Islet of Langerhans (tissue), 1 donor: ENCODE results near the gene NMRAL1.

Source experiments
- FAIRE-seq: peaks from one replicate; lab custom pipeline; 2011; peaks lifted over from hg19 to GRCh38; lab: Jason Lieb, UNC

NMRAL1 gene

DNA sequence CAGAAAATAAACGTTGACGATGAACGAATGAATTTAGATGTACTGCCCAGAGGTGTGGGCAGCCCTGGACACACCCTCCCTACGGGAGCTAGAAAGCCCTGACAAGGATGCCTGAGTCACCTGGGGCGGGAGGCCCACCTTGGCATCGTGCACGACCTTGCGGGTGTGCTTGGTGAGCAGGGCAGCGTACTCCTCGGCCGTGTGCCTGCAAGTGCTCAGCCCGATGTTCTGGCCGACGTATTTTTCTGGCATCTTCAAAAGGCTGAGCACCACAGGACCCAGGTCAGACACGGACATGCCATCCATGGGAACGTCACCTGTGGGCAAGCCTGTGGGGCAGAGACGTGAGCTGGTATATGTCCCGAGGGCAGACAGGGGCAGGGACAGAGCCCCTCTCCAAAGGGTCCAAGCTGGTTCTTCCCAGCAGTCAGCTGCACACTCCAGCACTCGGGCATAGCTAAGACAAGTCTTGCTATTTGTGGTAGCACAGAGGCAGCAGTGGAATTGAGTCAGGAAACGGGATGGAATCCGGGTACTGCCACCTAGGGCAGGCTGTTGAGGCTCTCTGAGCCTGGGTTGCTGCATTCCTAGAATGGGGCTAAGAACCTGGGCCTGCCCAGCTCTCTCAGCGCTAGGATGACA lies 10.8 kb downstream of the NMRAL1 start:
- FAIRE-seq: no peak

- FAIRE-seq: no peak
Observed at GRCh38 chr16:4461250-4462085, 13.0 kb downstream of the NMRAL1 start.

DNA sequence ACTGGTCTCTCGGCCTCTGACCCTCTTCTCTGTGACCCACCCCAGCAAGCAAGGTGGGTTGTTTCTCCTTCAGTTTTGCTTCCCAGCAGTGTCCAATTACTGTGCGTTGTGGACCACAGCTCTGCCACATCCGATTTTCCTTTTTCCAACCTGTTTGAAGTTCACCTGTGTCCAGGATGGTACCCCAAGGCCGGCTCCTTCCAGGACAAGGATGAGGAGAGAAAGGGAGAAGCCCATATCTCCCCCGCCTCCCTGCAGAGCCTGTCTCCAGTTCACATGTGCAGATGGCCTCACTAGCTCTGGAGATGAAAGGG lies 13.5 kb downstream of the NMRAL1 start:
- FAIRE-seq: no peak

DNA sequence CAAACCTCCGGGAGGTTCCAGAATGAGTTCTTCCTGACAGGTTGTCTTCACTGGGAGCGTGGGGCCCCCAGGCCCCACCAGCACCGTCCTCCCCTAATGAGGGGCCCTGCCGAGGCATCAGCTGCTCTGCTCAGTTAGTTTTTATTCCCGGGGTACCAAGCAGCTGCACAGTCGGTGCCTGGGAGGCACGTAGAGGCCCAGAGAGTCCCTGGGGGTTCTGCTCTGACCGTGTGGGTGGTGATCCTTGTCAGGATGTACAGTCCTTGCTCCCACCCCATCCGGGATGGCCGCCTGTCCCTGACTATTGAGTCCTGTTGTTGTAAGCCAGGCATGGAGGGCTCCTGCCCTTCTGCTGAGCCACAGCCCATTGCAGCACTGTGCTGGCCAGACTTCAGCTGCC lies 18.5 kb downstream of the NMRAL1 start:
- FAIRE-seq: no peak

GRCh38 chr16:4455081-4455480 lies 19.3 kb downstream of the NMRAL1 start:
- FAIRE-seq: no peak

GRCh38 chr16:4454623-4455022 lies 19.8 kb downstream of the NMRAL1 start:
- no peak for FAIRE-seq

GRCh38 chr16:4452674-4453073 lies 21.8 kb downstream of the NMRAL1 start:
- FAIRE-seq: no peak

- no peak for FAIRE-seq
Observed at GRCh38 chr16:4450931-4451519, 23.4 kb downstream of the NMRAL1 start.

DNA sequence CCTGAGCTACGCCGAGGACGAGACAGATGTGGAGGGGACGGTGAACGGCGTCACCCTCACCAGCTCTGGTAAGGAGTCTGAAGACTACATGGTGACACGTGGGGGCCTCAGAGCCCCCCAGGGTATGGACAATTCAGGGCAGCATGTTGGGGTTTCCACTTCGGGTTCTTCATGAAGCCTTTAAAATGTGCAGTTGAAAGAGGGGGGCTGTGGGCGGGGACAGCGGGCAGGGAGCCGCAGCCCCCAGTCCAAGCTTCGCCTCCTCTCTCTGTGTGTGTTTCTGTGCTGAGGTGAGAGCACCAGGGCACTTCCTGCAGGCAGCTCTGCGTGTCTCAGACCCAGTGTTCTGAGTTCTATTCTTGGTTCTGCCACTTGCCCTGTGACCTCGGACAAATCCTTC lies 24.0 kb downstream of the NMRAL1 start:
- no peak for FAIRE-seq

DNA sequence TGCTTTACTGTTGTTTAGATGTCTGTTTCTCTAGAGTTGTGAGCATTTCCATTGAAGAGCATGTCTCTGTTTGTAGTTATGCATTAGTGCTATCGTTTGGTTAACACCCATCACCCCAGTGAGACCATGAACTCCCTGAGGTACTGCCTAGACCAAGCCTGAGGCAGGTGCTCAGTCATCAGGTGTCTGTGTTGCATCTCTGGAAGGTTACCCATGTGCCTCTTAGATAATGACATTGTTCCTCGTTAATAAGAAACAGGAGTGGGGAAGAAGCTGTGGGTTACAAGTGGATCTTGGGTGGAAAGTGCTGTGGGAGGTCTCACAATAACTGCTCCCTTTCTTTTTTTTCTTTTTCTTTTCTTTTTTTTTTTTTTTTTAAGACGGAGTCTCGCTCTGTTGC lies 30.4 kb downstream of the NMRAL1 start:
- FAIRE-seq: no peak

- FAIRE-seq: no peak
Observed at GRCh38 chr16:4443271-4443670, 31.2 kb downstream of the NMRAL1 start.

- FAIRE-seq: no peak
Observed at GRCh38 chr16:4442371-4442770, 32.1 kb downstream of the NMRAL1 start.

- no peak for FAIRE-seq
Observed at GRCh38 chr16:4437366-4437765, 37.1 kb downstream of the NMRAL1 start.

GRCh38 chr16:4435337-4436067 lies 38.9 kb downstream of the NMRAL1 start:
- FAIRE-seq: no peak

DNA sequence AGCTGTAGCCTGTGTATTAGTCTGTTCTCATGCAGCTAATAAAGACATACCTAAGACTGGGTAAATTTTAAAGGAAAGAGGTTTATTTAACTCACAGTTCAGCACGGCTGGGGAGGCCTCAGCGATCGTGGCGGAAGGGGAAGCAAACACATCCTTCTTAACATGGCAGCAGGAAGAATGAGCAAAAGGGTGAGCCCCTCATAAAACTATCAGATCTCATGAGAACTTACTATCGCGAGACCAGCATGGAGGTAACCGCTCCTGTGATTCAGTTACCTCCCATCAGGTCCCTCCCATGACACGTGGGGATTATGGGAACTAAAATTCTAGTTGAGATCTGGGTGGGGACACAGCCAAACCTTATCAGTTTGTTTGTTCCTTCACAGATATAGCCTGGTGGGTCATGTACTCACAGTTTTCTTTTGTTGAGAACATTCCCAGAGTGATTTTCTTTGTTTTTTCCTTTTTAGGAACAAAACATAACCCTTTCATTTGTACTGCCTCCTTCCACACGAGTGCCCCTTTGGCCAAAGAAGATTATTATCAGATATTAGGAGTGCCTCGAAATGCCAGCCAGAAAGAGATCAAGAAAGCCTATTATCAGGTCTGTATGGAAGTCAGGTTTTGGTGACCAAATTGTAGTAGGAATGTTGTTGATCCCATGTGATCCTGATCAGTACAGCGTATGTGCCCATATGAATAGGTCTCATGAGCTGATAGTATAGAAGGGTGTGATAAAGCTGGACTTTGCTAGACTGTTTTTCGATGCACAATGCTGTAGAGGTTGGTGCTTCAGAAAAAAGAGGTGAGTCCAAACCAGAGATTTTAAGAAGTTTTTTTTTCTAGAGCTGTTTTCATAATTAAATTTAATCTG lies 40.3 kb downstream of the NMRAL1 start:
- no peak for FAIRE-seq

DNA sequence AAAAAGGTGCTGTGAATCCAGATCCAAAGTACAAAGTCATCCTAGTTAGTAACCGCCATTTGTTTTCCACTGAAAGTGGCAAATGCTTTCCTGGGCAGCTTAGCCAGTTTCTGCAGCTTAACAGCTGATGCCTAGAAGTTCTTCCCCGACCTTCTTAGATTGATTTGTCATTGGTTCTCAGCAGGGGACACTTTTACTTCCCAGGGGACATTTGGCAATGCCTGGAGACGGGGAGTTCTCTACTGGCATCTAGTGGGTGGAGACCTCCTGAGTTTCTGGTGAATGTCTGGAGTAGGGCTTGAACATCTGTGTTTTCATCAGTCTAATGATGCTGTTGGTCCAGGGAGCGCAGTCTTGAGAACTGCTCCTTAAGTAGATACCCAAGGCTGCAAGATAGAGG lies 41.2 kb downstream of the NMRAL1 start:
- no peak for FAIRE-seq

DNA sequence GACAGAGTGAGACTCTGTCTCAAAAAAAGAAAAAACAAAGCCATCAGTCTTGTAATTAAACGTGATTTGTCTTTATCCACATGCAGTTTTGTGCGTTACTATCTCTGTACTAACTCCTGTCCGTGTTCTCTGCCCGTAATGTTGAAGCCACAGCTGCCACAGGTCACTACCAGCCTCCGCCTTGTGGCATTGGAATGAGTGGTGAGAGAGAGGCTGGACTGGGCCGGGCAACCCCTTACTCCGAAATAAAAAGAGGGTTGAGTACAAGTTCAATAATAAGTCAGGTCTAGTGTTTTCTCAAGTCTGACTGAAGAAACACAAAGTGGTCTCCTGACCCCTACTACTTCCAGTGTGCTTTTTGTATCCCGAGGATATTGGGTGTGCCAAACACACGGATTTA lies 43.4 kb downstream of the NMRAL1 start:
- FAIRE-seq: no peak

DNA sequence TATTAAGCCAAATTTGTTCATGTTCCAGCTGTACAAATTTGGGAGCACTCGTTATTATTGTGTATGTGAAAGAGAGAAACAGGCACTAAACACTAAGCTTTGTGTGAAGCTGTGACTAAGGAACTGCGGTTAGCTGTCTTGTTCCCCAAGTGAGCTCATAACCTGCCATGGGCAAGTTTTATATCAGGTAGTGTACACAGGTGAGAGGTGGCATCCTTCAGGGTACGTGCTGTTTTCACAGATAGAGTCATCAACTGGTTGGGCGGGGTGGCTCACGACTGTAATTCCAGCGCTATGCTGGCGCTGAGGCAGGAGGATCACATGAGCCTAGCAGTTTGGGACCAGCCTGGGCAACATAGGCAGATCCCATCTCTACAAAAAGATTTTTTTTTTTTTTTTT lies 45.9 kb downstream of the NMRAL1 start:
- FAIRE-seq: no peak

- FAIRE-seq: no peak
Observed at GRCh38 chr16:4426722-4427372, 47.6 kb downstream of the NMRAL1 start.

- FAIRE-seq: no peak
Observed at GRCh38 chr16:4426021-4426684, 48.3 kb downstream of the NMRAL1 start.
